HEK293 (cell line): Measurements from ENCODE around the gene LY6G6D.
A peak's percentile ranks its signal among the peaks of the same experiment; 100 is the strongest.

Experiments
- CTCF ChIA-PET: fragments of 350-600 bp; formaldehyde crosslinking; extraction: SDS; loops from one replicate; lab custom pipeline; 2021; ENCODE audit warnings: antibody characterized with exemption; lab: Yijun Ruan, JAX
- POLR2A ChIA-PET: fragments of 300-600 bp; formaldehyde crosslinking; extraction: SDS; loops from one replicate; lab custom pipeline; 2020; ENCODE audit warnings: antibody characterized with exemption, inconsistent platforms; lab: Yijun Ruan, JAX
- H3K27ac ChIP-seq: fragments of 200-500 bp; sonication (Bioruptor generic); 2 replicates; pipeline ENCODE4 v1.5.1; 2014; ENCODE audit warnings: low read depth, low read length, control low read depth, inconsistent platforms; ENCODE audit errors: extremely low read depth
- H3K36me3 ChIP-seq, 2 experiments: fragments of 200-500 bp in 1 of 2; sonication (Bioruptor generic) in 1 of 2; 1 replicate in 1 of 2; 2 replicates in 1 of 2; pipeline ENCODE4 v1.5.1; 2014 to 2017; ENCODE audit warnings: inconsistent platforms in 2 of 2, low read length in 2 of 2; ENCODE audit not compliant: control insufficient read depth in 2 of 2, insufficient read depth in 1 of 2
- H3K4me1 ChIP-seq: fragments of 200-500 bp; sonication (Bioruptor generic); 2 replicates; pipeline ENCODE4 v1.5.1; 2014; ENCODE audit warnings: mild to moderate bottlenecking, low read length, inconsistent platforms; ENCODE audit not compliant: control insufficient read depth, insufficient read depth
- H3K4me3 ChIP-seq: 2 replicates; pipeline ENCODE4 v1.5.1; 2011; ENCODE audit warnings: low read depth, mild to moderate bottlenecking, control low read depth, low read length, moderate library complexity
- H3K9me3 ChIP-seq: fragments of 200-500 bp; sonication (Bioruptor generic); 2 replicates; pipeline ENCODE4 v1.5.1; 2014; ENCODE audit warnings: low read depth, low read length, inconsistent platforms; ENCODE audit not compliant: control insufficient read depth, insufficient read depth
- EGR2 ChIP-seq: fragments of 450-650 bp; formaldehyde crosslinking; IDR thresholded peaks from 2 replicates; pipeline ENCODE4 v1.5.1; 2016; ENCODE audit warnings: low read depth, missing biosample characterization, missing genetic modification characterization
- HOXC10 ChIP-seq: sonication (generic); formaldehyde crosslinking; IDR thresholded peaks from 2 replicates; pipeline ENCODE4 v1.8.1; 2023; ENCODE audit warnings: mild to moderate bottlenecking, missing genetic modification reagents
- RBAK ChIP-seq: fragments of 450-650 bp; formaldehyde crosslinking; IDR thresholded peaks from 2 replicates; pipeline ENCODE4 v1.5.1; 2016; ENCODE audit warnings: missing biosample characterization, missing genetic modification characterization
- REPIN1 ChIP-seq: fragments of 450-650 bp; formaldehyde crosslinking; IDR thresholded peaks from 2 replicates; pipeline ENCODE4 v1.5.1; 2017; ENCODE audit warnings: missing biosample characterization, missing genetic modification characterization, low read depth
- SP3 ChIP-seq: fragments of 450-650 bp; formaldehyde crosslinking; IDR thresholded peaks from 2 replicates; pipeline ENCODE4 v1.5.1; 2016; ENCODE audit warnings: missing biosample characterization, missing genetic modification characterization
- YY1 ChIP-seq: fragments of 450-650 bp; formaldehyde crosslinking; IDR thresholded peaks from 2 replicates; pipeline ENCODE4 v1.5.1; 2018; ENCODE audit warnings: missing biosample characterization, missing genetic modification characterization
- ZFHX2 ChIP-seq: fragments of 450-650 bp; formaldehyde crosslinking; conservative IDR thresholded peaks from 2 replicates; pipeline ENCODE4 v1.5.1; 2016; ENCODE audit warnings: missing biosample characterization, missing genetic modification characterization
- ZFP37 ChIP-seq: fragments of 450-650 bp; formaldehyde crosslinking; IDR thresholded peaks from 2 replicates; pipeline ENCODE4 v1.5.1; 2016; ENCODE audit warnings: missing biosample characterization, missing genetic modification characterization
- ZNF132 ChIP-seq: fragments of 450-650 bp; formaldehyde crosslinking; IDR thresholded peaks from 2 replicates; pipeline ENCODE4 v1.5.1; 2017; ENCODE audit warnings: missing biosample characterization, missing genetic modification characterization, borderline replicate concordance
- ZNF140 ChIP-seq: fragments of 450-650 bp; formaldehyde crosslinking; IDR thresholded peaks from 2 replicates; pipeline ENCODE4 v1.5.1; 2016; ENCODE audit warnings: missing biosample characterization, missing genetic modification characterization
- ZNF16 ChIP-seq: fragments of 450-650 bp; formaldehyde crosslinking; IDR thresholded peaks from 2 replicates; pipeline ENCODE4 v1.5.1; 2016; ENCODE audit warnings: low read depth, missing biosample characterization, missing genetic modification characterization
- ZNF175 ChIP-seq: fragments of 450-650 bp; formaldehyde crosslinking; IDR thresholded peaks from 2 replicates; pipeline ENCODE4 v1.5.1; 2016; ENCODE audit warnings: missing biosample characterization, missing genetic modification characterization
- ZNF37A ChIP-seq: fragments of 450-650 bp; IDR thresholded peaks from 2 replicates; pipeline ENCODE4 v1.5.1; 2018; ENCODE audit warnings: missing biosample characterization, missing genetic modification characterization
- ZNF555 ChIP-seq: fragments of 450-650 bp; formaldehyde crosslinking; conservative IDR thresholded peaks from 2 replicates; pipeline ENCODE4 v1.5.1; 2017; ENCODE audit warnings: missing biosample characterization, mild to moderate bottlenecking, missing genetic modification characterization, inconsistent platforms
- ZNF560 ChIP-seq: fragments of 450-650 bp; formaldehyde crosslinking; IDR thresholded peaks from 2 replicates; pipeline ENCODE4 v1.5.1; 2017; ENCODE audit warnings: missing biosample characterization, missing genetic modification characterization, borderline replicate concordance
- ZNF629 ChIP-seq: fragments of 450-650 bp; formaldehyde crosslinking; IDR thresholded peaks from 2 replicates; pipeline ENCODE4 v1.5.1; 2017; ENCODE audit warnings: missing biosample characterization, missing genetic modification characterization
- ZNF654 ChIP-seq: fragments of 450-650 bp; formaldehyde crosslinking; IDR thresholded peaks from 2 replicates; pipeline ENCODE4 v1.5.1; 2016; ENCODE audit warnings: low read depth, missing biosample characterization, missing genetic modification characterization
- TF ChIP-seq, protein P1 (sequence below): fragments of 450-650 bp; formaldehyde crosslinking; IDR thresholded peaks from 2 replicates; pipeline ENCODE4 v1.5.1; 2016; ENCODE audit warnings: missing biosample characterization, missing genetic modification characterization
- TF ChIP-seq, protein P2 (sequence below): fragments of 450-650 bp; formaldehyde crosslinking; IDR thresholded peaks from 2 replicates; pipeline ENCODE4 v1.5.1; 2016; ENCODE audit warnings: missing biosample characterization, missing genetic modification characterization
- TF ChIP-seq, protein P3 (sequence below): fragments of 450-650 bp; formaldehyde crosslinking; IDR thresholded peaks from 2 replicates; pipeline ENCODE4 v1.5.1; 2016; ENCODE audit warnings: missing biosample characterization, missing genetic modification characterization
- TF ChIP-seq, protein P4 (sequence below): fragments of 450-650 bp; formaldehyde crosslinking; optimal IDR thresholded peaks from 2 replicates; pipeline ENCODE3; 2016; ENCODE audit warnings: missing biosample characterization, mild to moderate bottlenecking, missing genetic modification characterization
- TF ChIP-seq, protein P5 (sequence below): fragments of 450-650 bp; formaldehyde crosslinking; IDR thresholded peaks from 2 replicates; pipeline ENCODE4 v1.5.1; 2016; ENCODE audit warnings: missing biosample characterization, missing genetic modification characterization

Gene LY6G6D

DNA sequence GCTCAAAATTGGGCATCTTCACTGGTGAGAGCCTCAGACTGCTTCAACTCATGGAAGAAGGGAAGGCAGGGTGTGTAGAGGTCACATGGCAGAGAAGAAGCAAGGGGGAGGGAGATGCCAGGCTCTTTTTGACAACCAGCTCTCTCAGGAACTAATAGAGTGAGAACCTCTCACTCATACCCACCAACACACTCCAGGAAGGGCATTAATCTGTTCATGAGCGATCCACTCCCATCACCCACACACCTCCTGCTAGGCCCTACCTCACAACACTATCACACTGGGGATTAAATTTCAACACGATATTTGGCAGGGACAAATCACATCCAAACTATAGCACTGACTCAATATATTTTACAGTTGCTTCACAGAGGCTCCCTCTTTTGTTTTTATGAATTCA is 26.7 kb downstream of the LY6G6D start:
- Histone ChIP-seq H3K9me3 (no peaks in the 10 kb centered on the region), H3K27ac (no peak overlapping the region), H3K4me3 (no peak overlapping the region), H3K36me3 (peaks cover 12 to 43% of the 10 kb centered on the region in 2 experiments; a peak in 2 of 3 replicates), H3K4me1 (peaks cover 25% of the 10 kb centered on the region)
- TF ChIP-seq ZFHX2 (tag by site-specific recombination) = peak; percentile 84
- TF ChIP-seq, protein P1, sequence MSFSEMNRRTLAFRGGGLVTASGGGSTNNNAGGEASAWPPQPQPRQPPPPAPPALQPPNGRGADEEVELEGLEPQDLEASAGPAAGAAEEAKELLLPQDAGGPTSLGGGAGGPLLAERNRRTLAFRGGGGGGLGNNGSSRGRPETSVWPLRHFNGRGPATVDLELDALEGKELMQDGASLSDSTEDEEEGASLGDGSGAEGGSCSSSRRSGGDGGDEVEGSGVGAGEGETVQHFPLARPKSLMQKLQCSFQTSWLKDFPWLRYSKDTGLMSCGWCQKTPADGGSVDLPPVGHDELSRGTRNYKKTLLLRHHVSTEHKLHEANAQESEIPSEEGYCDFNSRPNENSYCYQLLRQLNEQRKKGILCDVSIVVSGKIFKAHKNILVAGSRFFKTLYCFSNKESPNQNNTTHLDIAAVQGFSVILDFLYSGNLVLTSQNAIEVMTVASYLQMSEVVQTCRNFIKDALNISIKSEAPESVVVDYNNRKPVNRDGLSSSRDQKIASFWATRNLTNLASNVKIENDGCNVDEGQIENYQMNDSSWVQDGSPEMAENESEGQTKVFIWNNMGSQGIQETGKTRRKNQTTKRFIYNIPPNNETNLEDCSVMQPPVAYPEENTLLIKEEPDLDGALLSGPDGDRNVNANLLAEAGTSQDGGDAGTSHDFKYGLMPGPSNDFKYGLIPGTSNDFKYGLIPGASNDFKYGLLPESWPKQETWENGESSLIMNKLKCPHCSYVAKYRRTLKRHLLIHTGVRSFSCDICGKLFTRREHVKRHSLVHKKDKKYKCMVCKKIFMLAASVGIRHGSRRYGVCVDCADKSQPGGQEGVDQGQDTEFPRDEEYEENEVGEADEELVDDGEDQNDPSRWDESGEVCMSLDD = no peak
- TF ChIP-seq EGR2 (tag by site-specific recombination) = peak; percentile 76; the same call in 1 of the 2 replicates
- POLR2A ChIA-PET = no interaction called here
- CTCF ChIA-PET = interaction anchor here (0.6 to 4.7 kb wide), 6 partner anchors 28 to 159 kb away, joined by 3 to 39 read pairs (median 4); no protein-coding TSS in a partner anchor

DNA sequence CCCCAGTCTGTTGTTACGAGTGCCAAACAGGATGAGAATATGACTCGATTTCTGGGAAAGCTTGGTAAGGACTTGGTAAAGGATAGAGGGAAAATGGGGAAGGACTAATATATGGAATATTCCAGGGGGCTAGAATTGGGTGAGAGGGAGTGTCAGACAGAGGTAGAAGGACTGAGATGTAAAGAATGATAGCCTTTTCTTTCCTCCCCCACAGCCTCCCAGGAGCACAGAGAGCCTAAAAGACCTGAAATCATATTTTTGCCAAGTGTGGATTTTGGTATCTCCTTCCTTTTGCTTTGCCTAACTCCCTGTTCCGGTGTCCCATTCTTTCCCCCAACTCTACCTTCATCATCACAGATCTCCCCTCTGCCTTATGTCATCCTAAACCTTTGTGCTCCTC is 27.7 kb downstream of the LY6G6D start:
- TF ChIP-seq, protein P2, sequence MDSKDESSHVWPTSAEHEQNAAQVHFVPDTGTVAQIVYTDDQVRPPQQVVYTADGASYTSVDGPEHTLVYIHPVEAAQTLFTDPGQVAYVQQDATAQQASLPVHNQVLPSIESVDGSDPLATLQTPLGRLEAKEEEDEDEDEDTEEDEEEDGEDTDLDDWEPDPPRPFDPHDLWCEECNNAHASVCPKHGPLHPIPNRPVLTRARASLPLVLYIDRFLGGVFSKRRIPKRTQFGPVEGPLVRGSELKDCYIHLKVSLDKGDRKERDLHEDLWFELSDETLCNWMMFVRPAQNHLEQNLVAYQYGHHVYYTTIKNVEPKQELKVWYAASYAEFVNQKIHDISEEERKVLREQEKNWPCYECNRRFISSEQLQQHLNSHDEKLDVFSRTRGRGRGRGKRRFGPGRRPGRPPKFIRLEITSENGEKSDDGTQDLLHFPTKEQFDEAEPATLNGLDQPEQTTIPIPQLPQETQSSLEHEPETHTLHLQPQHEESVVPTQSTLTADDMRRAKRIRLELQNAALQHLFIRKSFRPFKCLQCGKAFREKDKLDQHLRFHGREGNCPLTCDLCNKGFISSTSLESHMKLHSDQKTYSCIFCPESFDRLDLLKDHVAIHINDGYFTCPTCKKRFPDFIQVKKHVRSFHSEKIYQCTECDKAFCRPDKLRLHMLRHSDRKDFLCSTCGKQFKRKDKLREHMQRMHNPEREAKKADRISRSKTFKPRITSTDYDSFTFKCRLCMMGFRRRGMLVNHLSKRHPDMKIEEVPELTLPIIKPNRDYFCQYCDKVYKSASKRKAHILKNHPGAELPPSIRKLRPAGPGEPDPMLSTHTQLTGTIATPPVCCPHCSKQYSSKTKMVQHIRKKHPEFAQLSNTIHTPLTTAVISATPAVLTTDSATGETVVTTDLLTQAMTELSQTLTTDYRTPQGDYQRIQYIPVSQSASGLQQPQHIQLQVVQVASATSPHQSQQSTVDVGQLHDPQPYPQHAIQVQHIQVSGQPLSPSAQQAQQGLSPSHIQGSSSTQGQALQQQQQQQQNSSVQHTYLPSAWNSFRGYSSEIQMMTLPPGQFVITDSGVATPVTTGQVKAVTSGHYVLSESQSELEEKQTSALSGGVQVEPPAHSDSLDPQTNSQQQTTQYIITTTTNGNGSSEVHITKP (tag by site-specific recombination) = peak; percentile 66
- no peak for TF ChIP-seq RBAK
- Histone ChIP-seq H3K4me1 (peaks cover 17% of the 10 kb centered on the region), H3K4me3 (no peak overlapping the region), H3K27ac (no peak overlapping the region), H3K36me3 (peaks cover 14 to 54% of the 10 kb centered on the region in 2 experiments; a peak in 2 of 3 replicates), H3K9me3 (no peaks in the 10 kb centered on the region)
- POLR2A ChIA-PET = no interaction called here
- CTCF ChIA-PET = interaction anchor here (0.5 to 1.1 kb wide), 4 partner anchors 29 to 235 kb away, joined by 3 to 4 read pairs (median 3); no protein-coding TSS in a partner anchor

DNA sequence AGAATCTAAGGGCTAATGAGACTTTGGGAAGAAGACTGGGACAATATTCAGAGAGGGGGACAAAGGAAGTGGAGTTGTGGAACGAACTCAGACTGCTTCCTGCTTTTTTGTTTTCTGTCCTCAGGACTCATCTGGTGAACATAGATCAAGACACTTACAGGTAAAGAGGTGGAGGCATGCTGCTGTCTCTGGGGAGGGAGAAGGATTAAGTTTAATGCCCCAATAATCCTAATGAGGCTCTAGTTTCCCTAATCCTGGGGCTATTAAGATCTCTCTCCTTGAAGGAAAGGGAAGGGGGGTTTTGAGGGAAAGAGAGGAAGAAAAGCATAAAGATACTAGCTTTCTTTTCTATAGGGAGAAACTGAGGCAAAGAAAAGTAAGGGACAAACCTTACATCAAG is 29.3 kb downstream of the LY6G6D start:
- Histone ChIP-seq H3K27ac (no peak overlapping the region), H3K4me3 (no peak overlapping the region), H3K36me3 (peaks cover 14 to 58% of the 10 kb centered on the region in 2 experiments; a peak in 2 of 3 replicates), H3K4me1 (0 out of 2 replicates have a peak, but pooled peaks cover 5% of the 10 kb centered on the region), H3K9me3 (no peaks in the 10 kb centered on the region)
- ChIA-PET POLR2A (interaction anchor here (1.3 kb wide), 1 partner anchor 83 kb away, joined by 4 read pairs; the partner anchor contains the start of gene HSPA1B), CTCF (no interaction called here)
- TF ChIP-seq, protein P3, sequence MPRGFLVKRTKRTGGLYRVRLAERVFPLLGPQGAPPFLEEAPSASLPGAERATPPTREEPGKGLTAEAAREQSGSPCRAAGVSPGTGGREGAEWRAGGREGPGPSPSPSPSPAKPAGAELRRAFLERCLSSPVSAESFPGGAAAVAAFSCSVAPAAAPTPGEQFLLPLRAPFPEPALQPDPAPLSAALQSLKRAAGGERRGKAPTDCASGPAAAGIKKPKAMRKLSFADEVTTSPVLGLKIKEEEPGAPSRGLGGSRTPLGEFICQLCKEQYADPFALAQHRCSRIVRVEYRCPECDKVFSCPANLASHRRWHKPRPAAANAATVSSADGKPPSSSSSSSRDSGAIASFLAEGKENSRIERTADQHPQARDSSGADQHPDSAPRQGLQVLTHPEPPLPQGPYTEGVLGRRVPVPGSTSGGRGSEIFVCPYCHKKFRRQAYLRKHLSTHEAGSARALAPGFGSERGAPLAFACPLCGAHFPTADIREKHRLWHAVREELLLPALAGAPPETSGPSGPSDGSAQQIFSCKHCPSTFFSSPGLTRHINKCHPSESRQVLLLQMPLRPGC (tag by site-specific recombination) = no peak
- TF ChIP-seq, protein P4, sequence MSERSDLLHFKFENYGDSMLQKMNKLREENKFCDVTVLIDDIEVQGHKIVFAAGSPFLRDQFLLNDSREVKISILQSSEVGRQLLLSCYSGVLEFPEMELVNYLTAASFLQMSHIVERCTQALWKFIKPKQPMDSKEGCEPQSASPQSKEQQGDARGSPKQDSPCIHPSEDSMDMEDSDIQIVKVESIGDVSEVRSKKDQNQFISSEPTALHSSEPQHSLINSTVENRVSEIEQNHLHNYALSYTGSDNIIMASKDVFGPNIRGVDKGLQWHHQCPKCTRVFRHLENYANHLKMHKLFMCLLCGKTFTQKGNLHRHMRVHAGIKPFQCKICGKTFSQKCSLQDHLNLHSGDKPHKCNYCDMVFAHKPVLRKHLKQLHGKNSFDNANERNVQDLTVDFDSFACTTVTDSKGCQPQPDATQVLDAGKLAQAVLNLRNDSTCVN = no peak
- TF ChIP-seq HOXC10 (no peak), ZFP37 (no peak), REPIN1 (tag by site-specific recombination) (no peak), SP3 (no peak), ZNF560 (tag by site-specific recombination) (no peak), YY1 (tag by site-specific recombination) (no peak), ZNF140 (tag by site-specific recombination) (no peak), ZNF555 (tag by site-specific recombination) (no peak), ZNF132 (tag by site-specific recombination) (no peak), ZNF16 (tag by site-specific recombination) (no peak), ZNF629 (tag by site-specific recombination) (no peak), ZNF654 (tag by site-specific recombination) (no peak), ZNF175 (tag by site-specific recombination) (no peak), ZNF37A (no peak)
- TF ChIP-seq, protein P5, sequence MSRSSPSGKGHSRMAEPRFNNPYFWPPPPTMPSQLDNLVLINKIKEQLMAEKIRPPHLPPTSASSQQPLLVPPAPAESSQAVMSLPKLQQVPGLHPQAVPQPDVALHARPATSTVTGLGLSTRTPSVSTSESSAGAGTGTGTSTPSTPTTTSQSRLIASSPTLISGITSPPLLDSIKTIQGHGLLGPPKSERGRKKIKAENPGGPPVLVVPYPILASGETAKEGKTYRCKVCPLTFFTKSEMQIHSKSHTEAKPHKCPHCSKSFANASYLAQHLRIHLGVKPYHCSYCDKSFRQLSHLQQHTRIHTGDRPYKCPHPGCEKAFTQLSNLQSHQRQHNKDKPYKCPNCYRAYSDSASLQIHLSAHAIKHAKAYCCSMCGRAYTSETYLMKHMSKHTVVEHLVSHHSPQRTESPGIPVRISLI (tag by site-specific recombination) = no peak
